ENCODE data around the gene LBHD2.
"Not testable (repeated sequence)": the region's sequence is repeated elsewhere in the genome, so short reads cannot be mapped to it uniquely, and the experiment has no call there.

LBHD2 gene

DNA sequence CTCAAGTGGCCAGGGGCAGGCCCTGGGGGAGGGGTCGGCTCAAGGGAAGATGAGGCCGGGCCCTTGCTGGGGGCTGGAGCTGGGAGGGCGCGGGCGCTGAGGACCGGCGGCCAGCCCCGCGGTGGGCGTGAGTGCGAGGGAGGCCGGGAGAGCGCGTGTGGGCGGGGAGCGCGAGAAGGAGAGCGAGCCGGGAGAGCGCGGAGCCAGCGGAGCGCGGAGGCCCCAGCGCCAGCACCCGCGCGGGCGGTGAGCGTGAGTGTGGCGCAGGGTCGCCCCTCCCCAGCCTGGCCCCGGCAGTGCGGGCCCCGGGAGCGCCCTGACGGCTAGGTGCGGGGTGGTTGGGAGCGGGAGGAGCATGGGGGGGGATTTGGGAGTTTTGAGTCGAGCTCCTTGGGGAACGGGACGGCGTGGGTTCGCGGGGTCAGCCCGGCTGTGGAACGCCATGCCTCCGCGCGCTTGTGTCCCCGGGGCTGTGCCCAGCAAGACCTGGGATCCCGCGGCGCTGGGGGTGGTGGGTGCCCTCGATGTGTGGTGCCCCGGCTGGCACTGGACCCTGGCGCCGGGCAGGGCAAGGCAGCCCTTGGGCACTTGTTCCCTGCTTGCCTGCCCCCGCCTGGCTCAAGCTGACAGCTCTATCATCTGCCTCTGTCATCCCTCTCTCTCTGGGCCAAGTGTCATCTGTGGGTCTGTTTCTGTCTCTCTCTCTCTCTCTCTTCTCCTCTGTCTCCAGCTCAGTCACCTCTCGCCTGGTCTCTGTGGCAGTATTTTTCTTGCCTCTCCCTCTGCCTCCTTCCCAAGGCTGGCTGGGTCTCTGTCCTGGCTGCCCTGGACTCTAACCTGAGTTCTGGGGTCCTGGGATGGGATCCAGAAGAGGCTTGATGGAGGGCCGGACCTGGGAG lies at the start of gene LBHD2:
TSS of gene LBHD2 (plus strand) at position 190 of the 899 bp plus-strand sequence. CDS start 1,803 bp downstream, outside the sequence.
- DNase-seq = no peak

GRCh38 chr14:103041464-103041863 lies 42.5 kb upstream of the LBHD2 start:
- no peak for DNase-seq

DNA sequence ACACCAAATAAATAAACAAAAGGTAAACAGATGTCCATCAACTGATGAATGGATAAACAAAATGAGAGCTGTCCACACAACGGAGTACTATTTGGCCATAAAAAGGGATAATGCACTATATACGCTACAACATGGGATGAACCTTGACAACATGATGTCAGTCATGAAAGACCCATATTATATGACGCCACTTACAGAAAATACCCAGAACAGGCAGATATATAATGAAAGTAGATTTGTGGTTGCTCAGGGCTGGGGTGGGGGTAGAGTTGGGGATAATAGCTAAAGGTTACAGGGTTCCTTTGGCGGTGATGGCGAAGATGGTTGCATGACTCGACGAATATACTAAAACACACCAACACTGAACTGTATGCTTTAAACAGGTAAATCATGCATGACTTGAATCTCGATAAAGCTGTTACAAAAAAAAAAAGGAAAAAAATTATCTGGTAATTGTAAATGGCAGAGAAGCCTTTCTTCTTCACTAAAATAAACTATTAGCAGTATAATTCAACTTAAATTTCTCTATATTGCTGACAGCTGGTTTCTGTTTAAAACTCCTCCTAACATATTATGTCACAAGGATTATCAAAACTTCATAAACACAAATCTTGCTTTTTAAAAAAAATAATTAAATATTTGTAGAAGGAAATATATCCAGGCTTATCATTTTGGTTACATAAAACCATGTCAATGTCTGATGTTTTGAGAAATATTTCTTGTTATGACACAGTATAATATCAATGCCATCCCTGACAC lies 40.6 kb upstream of the LBHD2 start:
- no peak for DNase-seq

GRCh38 chr14:103045371-103045869 lies 38.6 kb upstream of the LBHD2 start:
- no peak for DNase-seq

GRCh38 chr14:103047453-103047852 lies 36.6 kb upstream of the LBHD2 start:
- not testable (repeated sequence) for DNase-seq

- no peak for DNase-seq
These were observed 33.1 kb upstream of the LBHD2 start for GRCh38 chr14:103050935-103051334.

DNA sequence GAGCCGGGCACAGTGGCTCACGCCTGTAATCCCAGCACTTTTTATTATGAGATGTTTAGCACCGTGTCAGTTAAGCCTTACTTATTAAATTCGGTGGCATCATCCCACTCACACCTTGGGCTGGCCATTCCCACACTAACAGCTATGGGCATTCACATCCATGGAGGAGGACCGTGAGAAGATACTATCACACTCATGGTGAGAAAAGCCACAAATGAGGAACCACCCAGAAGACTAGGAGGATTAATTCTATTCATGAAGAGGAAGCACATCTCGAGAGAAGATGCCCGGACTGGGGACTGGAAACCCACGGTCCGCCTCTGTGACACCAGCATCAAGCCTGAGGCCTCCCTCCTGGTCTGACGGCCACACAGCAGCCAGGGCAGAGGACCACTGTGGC lies 31.6 kb upstream of the LBHD2 start:
- no peak for DNase-seq

GRCh38 chr14:103055695-103056094 lies 28.3 kb upstream of the LBHD2 start:
- DNase-seq = no peak

DNA sequence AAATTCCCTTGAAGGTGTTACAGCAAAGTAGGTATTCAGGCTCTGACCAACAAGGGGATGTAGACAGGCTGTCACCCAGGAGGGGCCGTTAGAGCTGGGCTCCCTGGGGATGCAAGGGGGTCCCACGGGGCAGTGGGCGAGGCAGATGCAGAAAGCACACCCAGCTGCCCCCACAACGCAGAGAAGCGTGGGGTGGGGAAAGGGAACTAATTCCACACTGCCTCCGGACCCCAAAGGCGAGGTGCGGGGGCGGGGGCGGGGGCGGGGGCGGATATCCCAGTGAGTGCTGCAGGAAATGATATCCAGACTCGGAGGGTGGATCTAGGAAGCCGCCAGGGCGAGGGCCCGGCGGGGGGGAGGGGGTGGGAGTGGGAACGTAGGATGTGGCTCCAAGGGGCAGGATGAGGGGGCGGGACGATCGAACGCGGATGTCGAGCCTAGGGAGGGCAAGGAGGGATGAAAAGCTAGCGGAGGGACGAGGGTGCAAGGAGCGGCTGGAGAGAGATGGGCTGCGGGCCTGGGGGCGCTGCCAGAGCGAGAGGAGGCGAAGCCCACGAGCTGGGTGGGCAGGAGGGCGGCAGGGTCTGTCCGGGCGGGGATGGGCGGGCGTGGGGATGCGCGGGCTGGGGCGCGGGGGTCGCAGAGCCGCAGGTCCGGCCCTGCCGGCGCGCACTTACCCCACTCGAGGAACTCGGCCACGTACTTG lies 27.5 kb upstream of the LBHD2 start:
- peak; percentile 76 for DNase-seq

- no peak for DNase-seq
These were observed 27.0 kb upstream of the LBHD2 start for GRCh38 chr14:103057028-103057371.

- peak; percentile 93 for DNase-seq
These were observed 26.4 kb upstream of the LBHD2 start, which contains the start of gene CDC42BPB for GRCh38 chr14:103057372-103058163. Gene CDC42BPB, minus strand, starts transcription at chr14:103057549. Its CDS starts 376 bp downstream, at chr14:103057173.

GRCh38 chr14:103058164-103059055 lies 25.6 kb upstream of the LBHD2 start:
- DNase-seq = no peak

- DNase-seq = no peak
These were observed 24.5 kb upstream of the LBHD2 start for GRCh38 chr14:103059556-103059955.

DNA sequence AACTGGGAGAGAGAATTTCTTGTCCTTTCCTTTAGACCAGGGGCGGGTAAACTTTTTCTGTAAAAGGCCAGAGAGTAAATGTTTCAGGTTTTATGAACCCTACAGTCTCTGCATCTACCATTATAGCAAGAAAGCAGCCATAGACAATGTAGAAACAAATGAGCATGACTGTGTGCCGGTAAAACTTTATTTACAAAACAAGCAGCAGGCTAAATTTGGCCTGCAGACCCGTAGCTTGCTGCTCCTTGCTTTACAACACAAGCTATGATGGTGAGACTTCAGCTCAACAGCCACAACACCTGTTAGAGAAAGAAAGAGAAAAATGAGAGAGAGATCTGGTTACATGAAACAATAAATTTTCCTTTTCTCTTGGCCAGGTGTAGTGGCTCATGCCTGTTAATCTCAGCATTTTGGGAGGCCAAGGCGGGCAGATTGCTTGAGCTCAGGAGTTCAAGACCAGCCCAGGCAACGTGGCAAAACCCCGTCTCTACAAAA lies 22.5 kb upstream of the LBHD2 start:
- DNase-seq = no peak

DNA sequence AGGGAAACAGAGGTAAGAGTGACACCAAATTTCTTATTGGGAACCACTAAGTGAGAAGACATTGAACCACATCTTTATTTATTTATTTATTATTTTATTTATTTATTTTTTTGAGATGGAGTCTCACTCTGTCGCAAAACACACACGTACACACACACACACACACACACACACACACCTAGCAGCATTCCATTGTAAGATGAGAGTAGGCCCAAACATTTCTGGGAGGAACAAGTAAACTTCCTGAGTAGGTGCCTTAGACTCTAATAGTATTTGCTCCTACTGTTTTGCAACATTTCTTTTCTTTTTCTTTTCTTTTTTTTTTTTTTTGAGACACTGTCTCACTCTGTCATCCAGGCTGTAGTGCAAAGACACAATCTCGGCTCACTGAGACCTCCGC lies 19.6 kb upstream of the LBHD2 start:
- no peak for DNase-seq

GRCh38 chr14:103064978-103065377 lies 19.0 kb upstream of the LBHD2 start:
- DNase-seq = no peak

GRCh38 chr14:103065861-103066260 lies 18.1 kb upstream of the LBHD2 start:
- DNase-seq = no peak

DNA sequence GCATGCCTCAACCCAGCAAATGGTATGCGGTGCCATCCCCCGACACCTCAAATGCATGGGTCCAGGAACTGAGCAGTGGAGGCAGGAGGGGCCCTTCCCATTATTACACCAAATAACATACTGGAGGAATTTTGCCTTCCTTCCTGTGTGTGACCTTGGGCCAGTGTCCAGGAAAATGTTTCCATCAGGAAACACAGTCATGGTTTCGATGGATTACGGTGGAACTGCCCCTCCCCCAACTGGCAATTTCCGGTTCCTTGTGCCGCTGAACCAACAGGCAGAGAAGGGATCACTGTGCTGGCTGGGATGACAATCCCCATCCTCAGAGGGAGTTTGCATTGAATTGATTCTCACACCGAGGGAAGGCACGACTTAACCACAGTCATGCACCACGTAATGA lies 17.6 kb upstream of the LBHD2 start:
- DNase-seq = no peak

GRCh38 chr14:103067231-103067954 lies 16.6 kb upstream of the LBHD2 start:
- peak; percentile 31 for DNase-seq

DNA sequence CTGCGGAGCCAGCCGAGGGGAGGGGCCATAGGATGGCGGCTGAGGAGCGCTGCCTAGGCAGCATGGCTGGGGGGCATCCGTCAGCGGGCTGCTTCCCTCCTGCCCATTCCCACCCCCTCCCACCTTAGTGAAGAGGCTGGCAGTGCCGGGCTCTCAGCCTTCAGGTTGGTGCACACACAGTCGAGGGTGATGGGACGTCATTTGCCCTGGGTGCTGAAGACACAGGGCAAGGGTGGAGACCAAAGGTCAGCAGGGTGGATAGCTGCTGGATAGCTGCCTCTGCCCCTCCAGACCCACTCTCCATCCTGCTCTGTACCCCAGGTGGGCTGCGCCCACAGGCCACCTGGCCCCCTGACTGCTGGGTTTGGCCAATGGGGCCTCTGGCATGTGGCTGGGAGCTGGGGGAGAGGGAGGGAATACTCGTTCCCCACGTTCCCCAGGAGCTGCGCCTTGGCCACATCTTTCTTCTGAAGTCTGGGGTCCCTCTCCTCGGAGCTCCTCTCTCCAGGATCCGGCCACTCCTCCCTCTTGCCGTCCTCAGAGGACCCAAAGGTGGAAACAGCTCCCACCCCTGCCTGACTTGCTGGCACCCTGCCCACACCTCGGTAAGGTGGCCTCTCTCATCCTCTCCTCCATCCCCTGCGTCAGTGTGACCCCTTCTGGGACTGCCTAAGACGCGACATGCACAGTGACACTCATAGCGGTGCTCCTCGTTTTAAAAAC lies 15.5 kb upstream of the LBHD2 start:
- DNase-seq = no peak
